GM12864 (cell line): ENCODE measurements around the gene PARVG.

Source experiments
- DNase-seq: peaks from one replicate; pipeline ENCODE4 v3.0.0-alpha.2; 2011; ENCODE audit warnings: low read depth
- H3K4me3 ChIP-seq: 2 replicates; pipeline ENCODE4 v1.5.1; 2011; ENCODE audit warnings: mild to moderate bottlenecking, low read depth, low read length, control low read depth
- TF ChIP-seq, protein P1 (sequence below): IDR thresholded peaks from 2 replicates; pipeline ENCODE4 v1.5.1; 2011; ENCODE audit warnings: low read depth, mild to moderate bottlenecking, moderate library complexity, low read length, control low read depth, inconsistent platforms; ENCODE audit errors: missing control alignments

The PARVG gene

DNA sequence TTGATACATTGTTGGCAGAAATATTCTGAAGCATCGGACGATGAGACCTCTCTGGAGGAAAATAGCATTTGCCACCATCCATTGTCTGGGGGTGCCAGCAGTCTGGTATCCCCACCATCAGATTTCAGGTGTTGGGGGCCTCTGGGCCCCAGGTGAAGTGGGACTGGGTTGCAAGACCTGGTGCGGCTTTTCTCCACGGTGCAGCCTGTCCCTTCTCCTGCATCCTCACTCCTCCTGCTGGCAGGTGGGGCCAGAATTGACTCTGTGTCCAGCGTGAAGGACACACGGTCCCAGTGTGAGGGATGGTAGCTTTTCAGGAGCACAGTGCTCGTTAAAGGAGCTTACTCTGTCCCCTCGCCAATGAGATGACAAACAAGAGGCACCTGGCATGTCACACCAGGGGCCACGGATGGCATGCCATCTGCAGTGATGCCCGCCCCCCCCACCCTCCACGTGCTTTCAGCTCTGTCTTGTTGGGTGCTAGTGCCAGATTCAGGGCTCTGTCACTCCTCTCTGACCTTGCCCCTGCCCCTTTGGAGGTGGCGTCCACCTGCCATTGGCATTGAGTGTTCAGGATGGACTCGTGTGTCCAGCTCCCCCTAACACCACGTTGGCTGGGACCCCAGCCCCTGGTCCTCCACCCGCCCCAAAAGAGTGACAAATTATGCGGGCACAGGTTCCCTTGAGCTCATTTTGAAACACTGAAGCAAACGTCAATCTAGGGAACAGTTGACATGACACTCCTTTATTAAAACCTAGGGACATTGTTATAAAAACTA, 62.4 kb downstream of the PARVG start:
- no peak overlapping the region for H3K4me3 ChIP-seq
- TF ChIP-seq, protein P1, sequence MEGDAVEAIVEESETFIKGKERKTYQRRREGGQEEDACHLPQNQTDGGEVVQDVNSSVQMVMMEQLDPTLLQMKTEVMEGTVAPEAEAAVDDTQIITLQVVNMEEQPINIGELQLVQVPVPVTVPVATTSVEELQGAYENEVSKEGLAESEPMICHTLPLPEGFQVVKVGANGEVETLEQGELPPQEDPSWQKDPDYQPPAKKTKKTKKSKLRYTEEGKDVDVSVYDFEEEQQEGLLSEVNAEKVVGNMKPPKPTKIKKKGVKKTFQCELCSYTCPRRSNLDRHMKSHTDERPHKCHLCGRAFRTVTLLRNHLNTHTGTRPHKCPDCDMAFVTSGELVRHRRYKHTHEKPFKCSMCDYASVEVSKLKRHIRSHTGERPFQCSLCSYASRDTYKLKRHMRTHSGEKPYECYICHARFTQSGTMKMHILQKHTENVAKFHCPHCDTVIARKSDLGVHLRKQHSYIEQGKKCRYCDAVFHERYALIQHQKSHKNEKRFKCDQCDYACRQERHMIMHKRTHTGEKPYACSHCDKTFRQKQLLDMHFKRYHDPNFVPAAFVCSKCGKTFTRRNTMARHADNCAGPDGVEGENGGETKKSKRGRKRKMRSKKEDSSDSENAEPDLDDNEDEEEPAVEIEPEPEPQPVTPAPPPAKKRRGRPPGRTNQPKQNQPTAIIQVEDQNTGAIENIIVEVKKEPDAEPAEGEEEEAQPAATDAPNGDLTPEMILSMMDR = no peak
- DNase-seq = no peak

DNA sequence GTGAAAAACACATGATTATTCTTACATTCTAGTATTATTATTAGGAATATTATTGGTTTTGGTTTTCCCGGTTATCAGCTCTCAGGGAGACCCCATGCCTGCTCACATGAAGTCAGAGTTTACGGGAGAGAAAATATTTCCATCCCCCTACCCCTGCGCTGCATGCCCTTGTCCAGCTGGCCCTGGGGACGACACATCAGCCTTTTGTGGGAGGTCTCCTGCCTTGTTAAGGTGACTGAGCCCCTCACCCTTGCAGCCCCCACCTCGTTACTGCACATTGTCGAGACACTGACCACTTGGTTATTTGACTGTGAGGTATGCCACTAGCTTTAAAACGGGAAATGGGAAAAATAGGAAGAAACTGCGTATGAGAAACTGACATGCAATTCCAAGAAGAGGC, 63.0 kb downstream of the PARVG start:
- no peak for DNase-seq
- TF ChIP-seq, protein P1 = no peak
- H3K4me3 ChIP-seq = no peak overlapping the region

DNA sequence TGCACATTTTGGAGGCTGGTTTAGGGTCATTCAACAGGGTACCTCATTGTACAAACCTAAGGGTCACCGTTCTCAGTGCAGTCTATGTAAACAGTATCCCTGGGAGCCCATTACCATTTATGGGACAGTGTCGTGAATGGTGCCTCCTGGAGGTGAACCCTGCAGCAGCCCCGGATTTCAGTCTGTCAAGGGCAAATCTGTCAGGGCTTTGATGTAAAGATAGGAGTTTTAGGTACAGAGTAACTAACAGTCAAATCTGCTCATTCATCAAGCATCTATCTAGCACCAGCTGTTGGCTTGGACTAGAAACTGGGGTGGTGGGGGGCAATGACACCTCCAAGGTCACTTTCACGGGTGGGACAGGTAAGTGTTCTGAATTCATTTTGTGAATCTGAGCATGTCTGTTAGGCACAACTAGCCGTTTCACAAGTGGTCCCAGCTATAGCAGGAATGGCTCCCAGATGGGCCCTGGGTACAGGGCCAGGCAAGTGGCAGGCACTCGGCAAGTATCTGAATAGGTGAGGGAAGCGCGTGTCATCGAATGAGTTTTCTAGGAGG, 63.6 kb downstream of the PARVG start:
- TF ChIP-seq, protein P1 = no peak
- no peak overlapping the region for H3K4me3 ChIP-seq
- DNase-seq = no peak

DNA sequence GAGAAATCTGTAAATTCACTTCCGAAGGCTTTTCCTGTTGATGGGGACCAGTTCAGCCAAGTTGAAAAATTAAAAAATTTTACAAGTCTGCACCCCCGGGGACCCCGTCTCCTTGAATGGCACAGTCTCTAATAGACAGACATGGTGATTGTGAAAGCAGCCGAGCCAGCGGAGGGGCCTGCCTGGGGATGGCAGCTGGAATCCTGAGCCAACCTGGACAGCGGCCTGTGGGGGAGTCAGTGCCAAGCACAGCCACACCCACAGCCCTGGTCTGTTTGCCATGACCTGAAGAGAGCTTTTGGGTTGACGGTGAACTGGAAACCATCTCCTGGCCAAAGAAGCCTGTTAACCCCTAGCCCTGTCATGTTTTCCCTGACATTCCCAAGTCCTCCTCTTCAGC, 64.7 kb downstream of the PARVG start:
- no peak for DNase-seq
- H3K4me3 ChIP-seq = no peak overlapping the region
- TF ChIP-seq, protein P1 = no peak

DNA sequence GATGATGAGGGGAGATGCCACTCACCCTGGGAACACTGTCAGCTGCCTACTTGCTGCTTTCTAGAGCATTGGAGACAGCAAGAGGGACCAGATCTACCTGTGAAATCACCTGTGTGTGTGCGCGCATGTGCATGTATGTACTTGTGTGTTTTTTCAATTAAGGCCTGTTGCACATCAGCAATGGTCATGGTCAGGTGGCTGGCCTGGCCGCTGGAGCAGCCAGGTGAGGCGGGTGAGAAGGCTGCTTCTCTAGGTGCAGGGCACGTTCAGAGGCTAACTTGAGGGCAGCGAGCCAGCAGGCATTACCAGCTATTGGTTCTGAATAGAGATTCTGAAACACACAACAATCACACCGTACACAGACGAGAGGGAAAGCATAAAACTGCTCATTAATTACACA, 65.1 kb downstream of the PARVG start:
- TF ChIP-seq, protein P1 = no peak
- no peak overlapping the region for H3K4me3 ChIP-seq

DNA sequence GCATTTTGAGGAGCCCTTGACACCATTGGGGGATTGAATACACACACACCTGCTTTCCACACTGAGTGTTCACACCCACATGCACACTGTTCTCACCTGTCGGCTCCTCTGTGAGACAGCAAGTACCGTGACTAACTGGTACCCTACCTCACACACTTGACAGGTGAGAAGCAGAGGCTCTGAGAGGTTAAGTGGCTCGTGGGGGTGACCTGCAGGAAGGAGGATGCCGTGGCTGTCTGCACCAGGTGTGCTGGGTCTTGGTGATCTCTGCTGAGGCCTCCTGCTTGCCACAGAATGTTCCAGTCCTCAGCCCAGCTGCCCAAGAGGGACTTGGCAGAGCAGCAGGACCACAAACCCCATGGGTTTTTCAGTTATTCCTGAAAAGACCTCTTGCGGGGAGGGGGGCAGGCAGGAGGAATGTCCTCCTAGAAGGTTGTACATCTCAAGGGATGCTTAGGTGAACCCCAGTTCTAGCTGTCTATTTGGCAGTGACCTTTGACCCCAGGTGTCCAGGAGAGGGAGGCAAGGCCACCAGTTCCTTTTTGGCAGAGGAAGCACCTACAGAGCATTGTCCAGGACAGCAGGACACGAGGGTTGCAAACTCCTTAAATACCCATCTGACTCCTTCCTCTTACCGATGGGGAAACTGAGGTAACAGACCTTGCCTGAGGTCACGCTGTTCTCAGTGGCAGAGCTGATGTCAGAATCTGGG, 66.0 kb downstream of the PARVG start:
- no peak for DNase-seq
- no peak overlapping the region for H3K4me3 ChIP-seq
- TF ChIP-seq, protein P1 = no peak

More for the DNA sequence above, 65.1 kb downstream of the PARVG start:
- no peak for DNase-seq

DNA sequence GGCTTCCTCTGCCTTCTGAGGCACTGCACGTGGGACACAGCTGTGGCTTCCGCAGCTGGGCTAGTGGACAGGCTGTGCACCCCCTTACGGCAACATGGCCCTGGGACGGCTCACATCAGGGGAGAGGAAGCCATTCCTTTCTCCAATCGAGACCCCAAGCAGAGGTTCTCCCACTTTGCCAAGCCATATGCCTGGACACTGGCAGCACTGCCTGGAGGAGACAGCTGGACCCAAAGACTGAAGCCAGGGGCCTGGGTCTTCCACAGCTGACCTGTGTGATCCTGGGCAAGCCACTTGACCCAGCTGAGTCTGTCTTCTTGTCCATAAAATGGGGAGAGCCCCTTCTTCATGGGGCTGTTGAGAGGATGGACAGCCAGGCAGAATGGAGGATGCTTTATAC, 66.6 kb downstream of the PARVG start:
- DNase-seq = no peak
- TF ChIP-seq, protein P1 = no peak
- no peak overlapping the region for H3K4me3 ChIP-seq
